HG03103 (cell line): ENCODE results near the gene GGTA1.
"Not testable (repeated sequence)": the region's sequence is repeated elsewhere in the genome, so short reads cannot be mapped to it uniquely, and the experiment has no call there.

ENCODE experiments used
- ATAC-seq: cut with Tn5 transposase; IDR thresholded peaks from one replicate; pipeline ENCODE4 v1.9.1; 2021; ENCODE audit warnings: low read depth; ENCODE audit not compliant: unreplicated experiment

GGTA1 gene

GRCh38 chr9:121499427-121500164 lies at the start of gene GGTA1:
GGTA1 (minus strand) TSS chr9:121499844; CDS start chr9:121467922, 31,922 bp downstream.
- ATAC-seq: no peak

- ATAC-seq: no peak
Observed at GRCh38 chr9:121548666-121549065, 49.0 kb upstream of the GGTA1 start.

GRCh38 chr9:121545875-121546423 lies 46.3 kb upstream of the GGTA1 start:
- ATAC-seq: peak; percentile 67

- no peak for ATAC-seq
Observed at GRCh38 chr9:121545150-121545874, 45.7 kb upstream of the GGTA1 start.

GRCh38 chr9:121542025-121542424 lies 42.4 kb upstream of the GGTA1 start:
- ATAC-seq: no peak

GRCh38 chr9:121541256-121541655 lies 41.6 kb upstream of the GGTA1 start:
- ATAC-seq: no peak

GRCh38 chr9:121538221-121538620 lies 38.6 kb upstream of the GGTA1 start:
- no peak for ATAC-seq

GRCh38 chr9:121537283-121537682 lies 37.6 kb upstream of the GGTA1 start:
- ATAC-seq: no peak

- no peak for ATAC-seq
Observed at GRCh38 chr9:121532881-121533280, 33.2 kb upstream of the GGTA1 start.

- no peak for ATAC-seq
Observed at GRCh38 chr9:121529237-121529987, 29.8 kb upstream of the GGTA1 start.

- ATAC-seq: no peak
Observed at GRCh38 chr9:121528642-121529041, 29.0 kb upstream of the GGTA1 start.

GRCh38 chr9:121527371-121527770 lies 27.7 kb upstream of the GGTA1 start:
- ATAC-seq: no peak

- ATAC-seq: not testable (repeated sequence)
Observed at GRCh38 chr9:121519688-121520087, 20.0 kb upstream of the GGTA1 start.

GRCh38 chr9:121518634-121519033 lies 19.0 kb upstream of the GGTA1 start:
- no peak for ATAC-seq

GRCh38 chr9:121513166-121513565 lies 13.5 kb upstream of the GGTA1 start:
- not testable (repeated sequence) for ATAC-seq

GRCh38 chr9:121510766-121511550 lies 11.3 kb upstream of the GGTA1 start:
- ATAC-seq: no peak

GRCh38 chr9:121509180-121509579 lies 9.5 kb upstream of the GGTA1 start:
- ATAC-seq: no peak

GRCh38 chr9:121508415-121508814 lies 8.8 kb upstream of the GGTA1 start:
- ATAC-seq: no peak

GRCh38 chr9:121505903-121506735 lies 6.5 kb upstream of the GGTA1 start:
- no peak for ATAC-seq
